B cell (primary cell): ENCODE data around the gene NOL4L. TPM values are rescaled to one million over a fixed set of nuclear protein-coding genes. Genes with fewer than 3 reads are reported as not detected.

Experiments used
- ATAC-seq: fragments of 200-7000 bp; cut with Tn5 transposase; one replicate; pipeline ENCODE4 v1.10.0; 2021; ENCODE audit warnings: low read depth, mild to moderate bottlenecking, moderate number of reproducible peaks, moderate library complexity
- CTCF ChIA-PET: fragments of 350-600 bp; sonication (Branson Sonifier 250); formaldehyde crosslinking; loops from one replicate; lab custom pipeline; 2021; ENCODE audit warnings: antibody characterized with exemption, inconsistent platforms; lab: Charles Lee
- POLR2A ChIA-PET: fragments of 350-600 bp; sonication (Branson Sonifier 250); formaldehyde crosslinking; loops from one replicate; lab custom pipeline; 2021; ENCODE audit warnings: antibody characterized with exemption; lab: Charles Lee
- DNase-seq: peaks from one replicate; pipeline ENCODE4 v3.0.0; 2013
- H2AFZ ChIP-seq: 2 replicates; pipeline ENCODE4 v1.6.1; 2012; ENCODE audit warnings: mild to moderate bottlenecking, low read depth, low read length; ENCODE audit not compliant: insufficient read depth, poor library complexity, severe bottlenecking
- H3K27ac ChIP-seq, 2 donors: 1 replicate in 1 of 2; 2 replicates in 1 of 2; pipeline ENCODE4 v1.5.1; 2012 to 2013; ENCODE audit warnings: low read length in 2 of 2, mild to moderate bottlenecking in 2 of 2, moderate library complexity in 1 of 2
- H3K27me3 ChIP-seq, 4 experiments: fragments of 200-600 bp in 1 of 4; sonication (generic) in 1 of 4; replicated peaks in 1 of 4; 1 replicate in 2 of 4; 2 replicates in 2 of 4; pipeline versions ENCODE4 v1.6.1 to v1.7.0; 2013 to 2016; ENCODE audit warnings: low read length in 3 of 4, mild to moderate bottlenecking in 2 of 4, mixed read lengths in 1 of 4, moderate library complexity in 1 of 4; ENCODE audit not compliant: insufficient read depth in 4 of 4, control insufficient read depth in 3 of 4; ENCODE audit errors: control extremely low read depth in 1 of 4
- H3K36me3 ChIP-seq, 2 experiments: replicated peaks in 1 of 2; 1 replicate in 1 of 2; 2 replicates in 1 of 2; pipeline versions ENCODE4 v1.6.1 to v1.7.1; 2013; ENCODE audit warnings: low read length in 1 of 2; ENCODE audit not compliant: insufficient read depth in 2 of 2, control insufficient read depth in 1 of 2; ENCODE audit errors: control extremely low read depth in 1 of 2, extremely low read depth in 1 of 2
- H3K4me1 ChIP-seq, 2 donors: fragments of 200-600 bp in 1 of 2; sonication (generic) in 1 of 2; 1 replicate in 1 of 2; 2 replicates in 1 of 2; pipeline versions ENCODE4 v1.5.1 to v1.6.1; 2013 to 2017; ENCODE audit warnings: low read length in 2 of 2; ENCODE audit not compliant: control insufficient read depth in 2 of 2, insufficient read depth in 2 of 2
- H3K4me2 ChIP-seq: replicated peaks from 2 replicates; pipeline ENCODE3; 2012; ENCODE audit warnings: mild to moderate bottlenecking, low read depth, low read length; ENCODE audit not compliant: poor library complexity, severe bottlenecking
- H3K4me3 ChIP-seq, 5 experiments: fragments of 200-600 bp in 1 of 5; sonication (generic) in 1 of 5; 1 replicate in 3 of 5; 2 replicates in 2 of 5; pipeline versions ENCODE4 v1.5.1 to v1.7.0; 2011 to 2016; ENCODE audit warnings: low read length in 4 of 5, mild to moderate bottlenecking in 4 of 5, low read depth in 2 of 5, control low read depth in 1 of 5, moderate library complexity in 1 of 5; ENCODE audit not compliant: insufficient read depth in 1 of 5; ENCODE audit errors: control extremely low read depth in 1 of 5, extremely low read depth in 1 of 5
- H3K79me2 ChIP-seq: fragments of 200-600 bp; sonication (generic); one replicate; pipeline ENCODE4 v1.6.0; 2016; ENCODE audit warnings: low read length; ENCODE audit not compliant: control insufficient read depth, insufficient read depth
- H3K9ac ChIP-seq: fragments of 200-600 bp; sonication (generic); 2 replicates; pipeline ENCODE4 v1.6.1; 2017; ENCODE audit warnings: mild to moderate bottlenecking, low read length, moderate library complexity
- H3K9me3 ChIP-seq, 3 donors: one replicate each; pipeline versions ENCODE4 v1.6.1 to v1.7.1; 2013; ENCODE audit warnings: low read length in 2 of 3; ENCODE audit not compliant: control insufficient read depth in 2 of 3, insufficient read depth in 1 of 3; ENCODE audit errors: control extremely low read depth in 1 of 3
- H4K20me1 ChIP-seq: 2 replicates; pipeline ENCODE4 v1.6.0; 2012; ENCODE audit warnings: mild to moderate bottlenecking, low read length; ENCODE audit not compliant: insufficient read depth, control insufficient read depth, poor library complexity, severe bottlenecking
- H3K27ac Mint-ChIP-seq: one replicate; pipeline ENCODE4 v1.8.0; 2021; ENCODE audit warnings: mixed read lengths
- H3K27me3 Mint-ChIP-seq: one replicate; pipeline ENCODE4 v1.8.0; 2021; ENCODE audit warnings: mixed read lengths
- H3K4me1 Mint-ChIP-seq: one replicate; pipeline ENCODE4 v1.8.0; 2021; ENCODE audit warnings: mixed read lengths
- H3K4me3 Mint-ChIP-seq: one replicate; pipeline ENCODE4 v1.8.0; 2021; ENCODE audit warnings: mixed read lengths
- H3K9me3 Mint-ChIP-seq: one replicate; pipeline ENCODE4 v1.8.0; 2022; ENCODE audit warnings: mixed read lengths; ENCODE audit not compliant: insufficient read depth
- CTCF ChIP-seq: fragments of 200-600 bp; IDR thresholded peaks from one replicate; pipeline ENCODE4 v1.8.0; 2022; ENCODE audit warnings: antibody characterized with exemption, mild to moderate bottlenecking
- EZH2 ChIP-seq: IDR thresholded peaks from 2 replicates; pipeline ENCODE4 v1.6.1; 2012; ENCODE audit warnings: borderline replicate concordance, low read depth, mild to moderate bottlenecking, moderate library complexity, low read length; ENCODE audit not compliant: insufficient read depth, poor library complexity, severe bottlenecking
- WGBS: methylation state at CpG from one replicate; pipeline ENCODE4 v1.1.5; 2013; ENCODE audit warnings: missing lambda C conversion rate; ENCODE audit not compliant: insufficient coverage; 5-methylcytosine and 5-hydroxymethylcytosine counted together
- intact Hi-C: fragments of 100-400 bp; cut with micrococcal nuclease; formaldehyde crosslinking; loops from one replicate; pipeline ENCODE4 v1.10.0; 2022
- polyA plus RNA-seq: library from polyadenylated mRNA; depleted of rRNA; stranded (reverse); fragments of >200 nt; gene quantifications from 2 replicates; pipeline ENCODE4 v1.2.3, GENCODE V29; 2012
- total RNA-seq, 2 donors: library from RNA; stranded (reverse); fragments of 120-200 nt in 1 of 2; gene quantifications; 1 replicate in 1 of 2; 2 replicates in 1 of 2; pipeline versions ENCODE4 v1.2.3 to v1.2.4, GENCODE V29; 2013 to 2022

Gene NOL4L
- total and polyA plus RNA-seq, 2 donors (not counting 1 experiment from before 2014, with no cell fraction given) = 6.5 to 7.9 TPM

- DNase-seq (no peak), ATAC-seq (peak; percentile 21)
- H3K4me1 ChIP-seq = peaks cover 4 to 7% of the 10 kb centered on the region in 2 donors
- H3K36me3 ChIP-seq = no peaks in the 10 kb centered on the region
- peak overlapping the region; percentile 22 for H3K4me2 ChIP-seq
- H3K9ac ChIP-seq = no peak overlapping the region
- ChIA-PET CTCF (no interaction called here), POLR2A (no interaction called here)
- peaks cover 8% of the 10 kb centered on the region for H3K4me1 Mint-ChIP-seq
- H3K27ac Mint-ChIP-seq = no peak overlapping the region
- H3K9me3 Mint-ChIP-seq = no peaks in the 10 kb centered on the region
- 16% methylated on average over 24 of the region's 27 CpGs for WGBS
- intact Hi-C loops = no loop called here
- H3K4me3 Mint-ChIP-seq = no peak overlapping the region
- H3K27ac ChIP-seq = no peak overlapping the region
- H3K79me2 ChIP-seq = peaks cover 10% of the 10 kb centered on the region
- TF ChIP-seq CTCF (no peak), EZH2 (no peak)
- H3K4me3 ChIP-seq = no peak overlapping the region
- peaks cover 10% of the 10 kb centered on the region for H3K27me3 Mint-ChIP-seq
- peaks cover 0 to 37% (median under 1%) of the 10 kb centered on the region in 4 experiments for H3K27me3 ChIP-seq
- no peak overlapping the region for H2AFZ ChIP-seq
- peaks cover 0 to 3% (median 0%) of the 10 kb centered on the region in 3 donors for H3K9me3 ChIP-seq
- H4K20me1 ChIP-seq = no peaks in the 10 kb centered on the region
Measured at GRCh38 chr20:32560989-32561830, 23.9 kb downstream of the NOL4L start.

GRCh38 chr20:32560482-32560988 is 24.6 kb downstream of the NOL4L start:
- Histone ChIP-seq H3K4me3 (no peak overlapping the region), H3K27me3 (peaks cover 0 to 37% (median under 1%) of the 10 kb centered on the region in 4 experiments), H3K27ac (no peak overlapping the region), H3K4me1 (peaks cover 4 to 7% of the 10 kb centered on the region in 2 donors), H3K4me2 (peak overlapping the region; percentile 22), H3K79me2 (peaks cover 13% of the 10 kb centered on the region), H3K9me3 (peaks cover 0 to 3% (median 0%) of the 10 kb centered on the region in 3 donors), H2AFZ (no peak overlapping the region), H3K36me3 (no peaks in the 10 kb centered on the region), H4K20me1 (no peaks in the 10 kb centered on the region), H3K9ac (no peak overlapping the region)
- ChIA-PET POLR2A (no interaction called here), CTCF (no interaction called here)
- ATAC-seq (no peak), DNase-seq (no peak)
- TF ChIP-seq CTCF (no peak), EZH2 (no peak)
- intact Hi-C loops = no loop called here
- Mint-ChIP-seq H3K4me3 (no peak overlapping the region), H3K27me3 (peaks cover 10% of the 10 kb centered on the region), H3K4me1 (peaks cover 8% of the 10 kb centered on the region), H3K27ac (no peak overlapping the region), H3K9me3 (no peaks in the 10 kb centered on the region)
- 52% methylated on average over 9 of the region's 9 CpGs for WGBS
